Osteoblast (primary cell): ENCODE measurements around the gene PIP4P1. TPM values are rescaled to one million over a fixed set of nuclear protein-coding genes. Genes with fewer than 3 reads are reported as not detected.
A peak's percentile ranks its signal among the peaks of the same experiment; 100 is the strongest.

ENCODE experiments used
- DNase-seq: peaks from one replicate; pipeline ENCODE4 v3.0.0; 2011; ENCODE audit warnings: low spot score, mixed read lengths; ENCODE audit not compliant: insufficient read length; ENCODE audit errors: missing footprints
- H2AFZ ChIP-seq: 2 replicates; pipeline ENCODE4 v1.6.0; 2011; ENCODE audit warnings: mild to moderate bottlenecking, low read length
- H3K27ac ChIP-seq: 2 replicates; pipeline ENCODE4 v1.5.1; 2011; ENCODE audit warnings: mild to moderate bottlenecking, low read depth, low read length, moderate library complexity
- H3K27me3 ChIP-seq: 2 replicates; pipeline ENCODE4 v1.6.0; 2012; ENCODE audit warnings: mild to moderate bottlenecking, control low read depth, inconsistent platforms, low read length, moderate library complexity; ENCODE audit not compliant: insufficient read depth
- H3K36me3 ChIP-seq: 2 replicates; pipeline ENCODE4 v1.5.1; 2011; ENCODE audit warnings: mild to moderate bottlenecking, low read length, control low read depth, moderate library complexity; ENCODE audit not compliant: insufficient read depth
- H3K4me1 ChIP-seq: 2 replicates; pipeline ENCODE4 v1.5.1; 2011; ENCODE audit warnings: mild to moderate bottlenecking, low read length, control low read depth, moderate library complexity; ENCODE audit not compliant: insufficient read depth
- H3K4me2 ChIP-seq: 2 replicates; pipeline ENCODE4 v1.6.0; 2011; ENCODE audit warnings: mild to moderate bottlenecking, low read length; ENCODE audit not compliant: insufficient read depth
- H3K4me3 ChIP-seq: fragments of 200-600 bp; sonication (generic); 3 replicates; pipeline ENCODE4 v1.5.1; 2012; ENCODE audit warnings: mild to moderate bottlenecking, low read length, inconsistent platforms; ENCODE audit not compliant: insufficient read depth
- H3K79me2 ChIP-seq: 2 replicates; pipeline ENCODE4 v1.6.0; 2012; ENCODE audit warnings: mild to moderate bottlenecking, low read length, control low read depth, inconsistent platforms; ENCODE audit not compliant: insufficient read depth
- H3K9me3 ChIP-seq: 2 replicates; pipeline ENCODE4 v1.5.1; 2011; ENCODE audit warnings: low read depth, low read length, control low read depth
- H4K20me1 ChIP-seq: 2 replicates; pipeline ENCODE4 v1.6.0; 2012; ENCODE audit warnings: mild to moderate bottlenecking, low read length, control low read depth; ENCODE audit not compliant: insufficient read depth
- total RNA-seq: library from RNA; depleted of rRNA; stranded (reverse); fragments of >200 nt; gene quantifications from 2 replicates; pipeline ENCODE4 v1.2.3, GENCODE V29; 2012
- TF ChIP-seq, protein P1 (sequence below): IDR thresholded peaks from 2 replicates; pipeline ENCODE4 v1.5.1; 2011; ENCODE audit warnings: mild to moderate bottlenecking, low read depth, low read length, moderate library complexity; ENCODE audit errors: extremely low read depth

The PIP4P1 gene
- total RNA-seq, 1 donor, result 46.3 TPM

- Histone ChIP-seq H3K4me1 (peaks cover 33% of the 10 kb centered on the region), H3K4me2 (no peak overlapping the region), H3K4me3 (no peak overlapping the region), H3K27ac (no peak overlapping the region), H4K20me1 (no peaks in the 10 kb centered on the region), H3K27me3 (no peaks in the 10 kb centered on the region), H3K9me3 (no peaks in the 10 kb centered on the region), H3K79me2 (no peaks in the 10 kb centered on the region), H3K36me3 (no peaks in the 10 kb centered on the region), H2AFZ (no peak overlapping the region)
- DNase-seq, result no peak
- TF ChIP-seq, protein P1, sequence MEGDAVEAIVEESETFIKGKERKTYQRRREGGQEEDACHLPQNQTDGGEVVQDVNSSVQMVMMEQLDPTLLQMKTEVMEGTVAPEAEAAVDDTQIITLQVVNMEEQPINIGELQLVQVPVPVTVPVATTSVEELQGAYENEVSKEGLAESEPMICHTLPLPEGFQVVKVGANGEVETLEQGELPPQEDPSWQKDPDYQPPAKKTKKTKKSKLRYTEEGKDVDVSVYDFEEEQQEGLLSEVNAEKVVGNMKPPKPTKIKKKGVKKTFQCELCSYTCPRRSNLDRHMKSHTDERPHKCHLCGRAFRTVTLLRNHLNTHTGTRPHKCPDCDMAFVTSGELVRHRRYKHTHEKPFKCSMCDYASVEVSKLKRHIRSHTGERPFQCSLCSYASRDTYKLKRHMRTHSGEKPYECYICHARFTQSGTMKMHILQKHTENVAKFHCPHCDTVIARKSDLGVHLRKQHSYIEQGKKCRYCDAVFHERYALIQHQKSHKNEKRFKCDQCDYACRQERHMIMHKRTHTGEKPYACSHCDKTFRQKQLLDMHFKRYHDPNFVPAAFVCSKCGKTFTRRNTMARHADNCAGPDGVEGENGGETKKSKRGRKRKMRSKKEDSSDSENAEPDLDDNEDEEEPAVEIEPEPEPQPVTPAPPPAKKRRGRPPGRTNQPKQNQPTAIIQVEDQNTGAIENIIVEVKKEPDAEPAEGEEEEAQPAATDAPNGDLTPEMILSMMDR, result no peak
Observed at GRCh38 chr14:20490563-20490962, 29.3 kb upstream of the PIP4P1 start.

- Histone ChIP-seq H3K79me2 (no peaks in the 10 kb centered on the region), H3K9me3 (no peaks in the 10 kb centered on the region), H4K20me1 (no peaks in the 10 kb centered on the region), H3K27me3 (no peaks in the 10 kb centered on the region), H3K4me2 (peak overlapping the region; percentile 70), H3K4me3 (peak overlapping the region; percentile 25), H2AFZ (peak overlapping the region; percentile 80), H3K36me3 (no peaks in the 10 kb centered on the region), H3K4me1 (peaks cover 33% of the 10 kb centered on the region), H3K27ac (peak overlapping the region; percentile 47)
- TF ChIP-seq, protein P1, result no peak
- DNase-seq, result peak; percentile 88
Observed at GRCh38 chr14:20489093-20489994, 28.1 kb upstream of the PIP4P1 start.

DNA sequence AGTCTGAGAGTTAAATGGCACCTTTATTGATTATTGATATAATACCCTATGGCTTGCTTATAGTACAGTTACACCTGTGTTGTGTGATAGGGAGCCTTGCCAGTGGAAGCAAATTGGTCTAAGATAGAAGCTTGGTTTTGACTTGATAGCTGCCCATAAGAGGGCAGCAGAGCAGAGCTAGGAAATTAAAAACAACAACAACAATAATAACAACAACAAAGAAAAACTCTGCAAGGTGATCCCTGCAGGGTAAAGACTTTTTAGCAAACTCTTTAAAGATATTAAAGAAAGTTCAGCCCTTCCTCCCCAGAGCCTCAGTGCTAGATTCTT lies 26.1 kb upstream of the PIP4P1 start:
- Histone ChIP-seq H3K27me3 (no peaks in the 10 kb centered on the region), H3K36me3 (no peaks in the 10 kb centered on the region), H3K79me2 (no peaks in the 10 kb centered on the region), H4K20me1 (no peaks in the 10 kb centered on the region), H3K27ac (no peak overlapping the region), H3K9me3 (no peaks in the 10 kb centered on the region), H3K4me3 (no peak overlapping the region), H2AFZ (no peak overlapping the region), H3K4me2 (no peak overlapping the region), H3K4me1 (peaks cover 27% of the 10 kb centered on the region)
- DNase-seq, result no peak
- TF ChIP-seq, protein P1, result no peak

DNA sequence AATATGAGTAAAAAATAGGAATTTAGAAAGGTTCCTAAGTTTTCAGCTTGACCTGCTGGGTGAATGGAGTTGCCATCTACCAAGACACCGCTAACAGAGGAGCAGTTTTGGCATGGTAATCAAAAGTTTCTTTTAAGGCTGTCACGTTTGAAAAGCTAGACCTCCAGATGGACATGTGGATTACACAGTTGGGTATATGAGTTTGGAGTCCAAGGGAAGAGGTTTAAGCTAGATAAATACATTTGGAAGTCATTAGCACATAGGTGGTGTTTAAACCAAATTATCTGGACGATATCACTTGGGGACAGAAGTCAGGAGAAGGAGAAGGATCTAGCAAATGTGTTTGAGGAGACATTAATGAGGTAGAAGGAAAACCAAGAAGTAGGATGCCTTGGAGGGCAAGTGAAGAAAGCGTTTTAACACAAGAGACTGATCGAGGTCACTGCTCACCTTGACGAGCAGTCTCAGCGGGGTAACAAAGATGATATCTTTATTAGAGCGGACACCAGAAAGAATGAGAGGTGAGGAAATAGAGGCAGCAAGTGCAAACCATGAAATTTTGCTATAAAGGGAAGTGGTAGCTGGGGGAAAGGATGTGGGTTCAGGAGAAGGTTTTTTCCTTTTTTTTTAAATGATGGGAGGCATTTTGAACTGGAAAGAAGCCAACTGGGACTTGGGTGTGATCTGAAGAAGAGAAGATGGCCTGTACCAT lies 25.6 kb upstream of the PIP4P1 start:
- Histone ChIP-seq H3K4me2 (no peak overlapping the region), H3K27ac (no peak overlapping the region), H4K20me1 (no peaks in the 10 kb centered on the region), H3K79me2 (no peaks in the 10 kb centered on the region), H2AFZ (no peak overlapping the region), H3K9me3 (no peaks in the 10 kb centered on the region), H3K4me3 (no peak overlapping the region), H3K27me3 (no peaks in the 10 kb centered on the region), H3K36me3 (no peaks in the 10 kb centered on the region), H3K4me1 (peaks cover 22% of the 10 kb centered on the region)
- no peak for DNase-seq
- TF ChIP-seq, protein P1, result no peak
